Prostate gland (tissue), 2 donors: ENCODE data around the gene COLQ. TPM values are rescaled to one million over a fixed set of nuclear protein-coding genes. Genes with fewer than 3 reads are reported as not detected.

ENCODE experiments used
- DNase-seq: peaks from one replicate; pipeline ENCODE4 v3.0.0-alpha.2; 2019; ENCODE audit warnings: low spot score
- H3K27ac ChIP-seq, 2 donors: fragments of 200-600 bp; sonication (generic); 2 replicates each; pipeline ENCODE4 v1.5.1; 2017 to 2019
- H3K27me3 ChIP-seq: fragments of 200-600 bp; sonication (generic); replicated peaks from 2 replicates; pipeline ENCODE4 v1.5.1; 2019; ENCODE audit not compliant: insufficient read depth
- H3K36me3 ChIP-seq, 2 donors: fragments of 200-600 bp; sonication (generic); 1 replicate in 1 of 2; 2 replicates in 1 of 2; pipeline versions ENCODE4 v1.5.1 to v1.8.1; 2017 to 2019
- H3K4me1 ChIP-seq: fragments of 200-600 bp; sonication (generic); replicated peaks from 2 replicates; pipeline ENCODE4 v1.5.1; 2019
- H3K4me3 ChIP-seq, 2 donors: fragments of 200-600 bp; sonication (generic); 2 replicates each; pipeline ENCODE4 v1.5.1; 2017 to 2019
- H3K9me3 ChIP-seq: fragments of 200-600 bp; sonication (generic); 2 replicates; pipeline ENCODE4 v1.5.1; 2017
- POLR2A ChIP-seq: fragments of 450-650 bp; IDR thresholded peaks from one replicate; pipeline ENCODE4 v1.6.1; 2016; ENCODE audit warnings: antibody characterized with exemption, mild to moderate bottlenecking
- POLR2AphosphoS5 ChIP-seq: sonication (generic); formaldehyde crosslinking; IDR thresholded peaks from one replicate; pipeline ENCODE4 v1.6.1; 2017; ENCODE audit warnings: antibody characterized with exemption
- WGBS: methylation state at CpG from one replicate; pipeline ENCODE4 v1.1.5; 2018; 5-methylcytosine and 5-hydroxymethylcytosine counted together
- intact Hi-C: fragments of 100-400 bp; cut with DNase I; formaldehyde crosslinking; loops from one replicate; pipeline ENCODE4 v1.14.2; 2022
- total RNA-seq, 2 donors: library from RNA; depleted of rRNA; stranded (reverse); fragments of >200 nt; gene quantifications; one replicate each; pipeline ENCODE4 v1.1.0, GENCODE V29; 2016
- TF ChIP-seq, protein P1 (sequence below), 4 experiments: fragments of 200-600 bp in 2 of 4; fragments of 450-650 bp in 2 of 4; sonication (generic) in 2 of 4; IDR thresholded peaks; 1 replicate in 3 of 4; 2 replicates in 1 of 4; pipeline ENCODE4 v1.5.1; 2016 to 2019; ENCODE audit warnings: antibody characterized with exemption in 4 of 4, mild to moderate bottlenecking in 2 of 4, moderate library complexity in 2 of 4

COLQ gene
- total RNA-seq, 2 donors from 2014 or later: 0.87 to 3.9 TPM

DNA sequence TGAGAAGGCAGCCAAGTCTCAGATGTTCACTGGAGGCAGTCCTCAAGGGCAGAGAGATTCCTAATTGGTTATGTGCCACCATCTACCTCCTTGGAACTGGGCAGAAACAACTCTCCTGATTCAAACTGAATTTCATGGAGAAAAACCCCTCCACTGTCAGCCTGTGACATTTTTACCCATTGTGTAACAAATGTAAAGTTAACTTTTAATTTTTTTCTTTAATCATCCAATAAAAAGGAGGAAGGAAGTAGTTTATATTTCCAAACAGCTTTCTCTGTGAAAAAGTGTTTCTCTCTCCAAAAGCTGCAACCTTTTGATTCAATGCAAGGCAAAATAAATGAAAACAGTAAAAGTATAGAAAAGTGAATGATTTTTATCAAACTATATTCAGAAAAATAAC lies 510 bp upstream of the COLQ start:
- H3K27me3 ChIP-seq: no peaks in the 10 kb centered on the region
- TF ChIP-seq POLR2AphosphoS5: no peak
- TF ChIP-seq, protein P1, sequence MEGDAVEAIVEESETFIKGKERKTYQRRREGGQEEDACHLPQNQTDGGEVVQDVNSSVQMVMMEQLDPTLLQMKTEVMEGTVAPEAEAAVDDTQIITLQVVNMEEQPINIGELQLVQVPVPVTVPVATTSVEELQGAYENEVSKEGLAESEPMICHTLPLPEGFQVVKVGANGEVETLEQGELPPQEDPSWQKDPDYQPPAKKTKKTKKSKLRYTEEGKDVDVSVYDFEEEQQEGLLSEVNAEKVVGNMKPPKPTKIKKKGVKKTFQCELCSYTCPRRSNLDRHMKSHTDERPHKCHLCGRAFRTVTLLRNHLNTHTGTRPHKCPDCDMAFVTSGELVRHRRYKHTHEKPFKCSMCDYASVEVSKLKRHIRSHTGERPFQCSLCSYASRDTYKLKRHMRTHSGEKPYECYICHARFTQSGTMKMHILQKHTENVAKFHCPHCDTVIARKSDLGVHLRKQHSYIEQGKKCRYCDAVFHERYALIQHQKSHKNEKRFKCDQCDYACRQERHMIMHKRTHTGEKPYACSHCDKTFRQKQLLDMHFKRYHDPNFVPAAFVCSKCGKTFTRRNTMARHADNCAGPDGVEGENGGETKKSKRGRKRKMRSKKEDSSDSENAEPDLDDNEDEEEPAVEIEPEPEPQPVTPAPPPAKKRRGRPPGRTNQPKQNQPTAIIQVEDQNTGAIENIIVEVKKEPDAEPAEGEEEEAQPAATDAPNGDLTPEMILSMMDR (IDR thresholded peaks at IDR 0.05): no peak
- no peak for TF ChIP-seq POLR2A
- no peak overlapping the region for H3K4me3 ChIP-seq
- no peaks in the 10 kb centered on the region for H3K9me3 ChIP-seq
- no peaks in the 10 kb centered on the region for H3K4me1 ChIP-seq
- H3K27ac ChIP-seq: no peak overlapping the region
- intact Hi-C loops: no loop called here
- no peak for DNase-seq
- no peaks in the 10 kb centered on the region for H3K36me3 ChIP-seq

DNA sequence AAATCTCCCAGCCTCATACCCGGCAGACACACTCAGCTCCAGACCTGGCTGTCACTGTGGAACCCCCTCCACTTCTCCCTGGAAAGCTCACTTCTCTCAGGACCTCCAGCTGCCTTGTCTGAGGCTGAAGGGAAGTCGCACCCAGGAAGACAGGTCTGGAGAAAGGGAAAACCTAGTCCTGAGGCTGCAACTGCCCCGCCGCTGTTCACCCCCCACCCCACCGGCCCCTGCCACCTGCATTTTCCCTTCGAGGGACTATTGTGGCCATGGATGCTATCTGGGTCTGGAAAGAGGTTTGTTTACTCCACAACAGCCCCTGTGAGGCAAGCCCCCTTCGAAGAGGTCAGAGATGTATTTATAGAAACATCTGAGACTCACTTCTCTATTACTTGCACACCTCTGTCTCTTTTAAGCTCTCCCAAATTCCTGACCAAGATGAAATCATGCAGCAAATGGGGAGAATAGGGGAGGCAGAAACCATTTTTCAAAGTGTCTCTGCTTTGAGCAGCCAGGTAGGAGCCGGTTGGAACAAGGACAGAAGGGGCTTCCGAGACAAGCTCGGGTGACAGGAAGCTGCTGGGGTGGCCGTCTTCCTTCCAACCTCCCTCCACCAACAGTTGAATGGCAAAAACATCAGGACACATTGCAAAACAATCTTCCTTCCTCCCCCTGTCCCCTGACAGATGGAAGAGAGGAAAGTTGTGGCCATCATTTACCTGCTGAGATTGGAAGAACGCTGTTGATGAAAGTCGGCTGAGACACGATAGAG lies 518 bp downstream of the COLQ start:
- Histone ChIP-seq H3K27ac (no peak overlapping the region), H3K4me3 (no peak overlapping the region), H3K9me3 (no peaks in the 10 kb centered on the region), H3K4me1 (no peaks in the 10 kb centered on the region), H3K27me3 (no peaks in the 10 kb centered on the region), H3K36me3 (no peaks in the 10 kb centered on the region)
- 46% methylated on average over 14 of the region's 14 CpGs for WGBS
- intact Hi-C loops: loop anchor here (2.0 kb wide), 1 partner anchor 24 kb away; no protein-coding TSS in a partner anchor
- TF ChIP-seq POLR2A (no peak), POLR2AphosphoS5 (no peak)
- TF ChIP-seq, protein P1 (IDR thresholded peaks at IDR 0.05): no peak
- DNase-seq: no peak

DNA sequence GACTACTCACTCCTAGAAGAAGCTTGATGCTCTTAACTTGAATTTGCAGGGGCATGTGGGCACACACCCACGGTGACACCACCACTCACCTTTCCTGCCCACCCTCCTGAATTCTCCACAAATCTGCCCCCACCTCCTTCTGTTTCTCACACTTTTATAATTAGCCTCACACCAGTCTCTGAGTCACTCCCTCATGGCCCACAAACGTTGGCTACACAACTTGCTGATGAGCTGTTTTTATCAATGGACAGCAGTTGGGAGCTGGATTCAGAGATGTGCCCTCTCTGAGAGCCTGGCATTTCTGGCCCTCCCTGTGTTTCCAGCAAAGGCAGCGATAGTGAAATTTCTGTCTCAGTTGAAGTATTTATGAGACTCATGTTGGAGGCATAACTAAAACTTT lies 1.3 kb downstream of the COLQ start:
- H3K4me3 ChIP-seq: no peak overlapping the region
- WGBS: 56% methylated on average over 3 of the region's 3 CpGs
- H3K27me3 ChIP-seq: no peaks in the 10 kb centered on the region
- H3K27ac ChIP-seq: no peak overlapping the region
- TF ChIP-seq POLR2AphosphoS5 (no peak), POLR2A (no peak)
- TF ChIP-seq, protein P1 (IDR thresholded peaks at IDR 0.05): no peak
- no peaks in the 10 kb centered on the region for H3K36me3 ChIP-seq
- H3K9me3 ChIP-seq: no peaks in the 10 kb centered on the region
- no peaks in the 10 kb centered on the region for H3K4me1 ChIP-seq
- DNase-seq: no peak
- intact Hi-C loops: loop anchor here (2.0 kb wide), 1 partner anchor 23 kb away; no protein-coding TSS in a partner anchor

DNA sequence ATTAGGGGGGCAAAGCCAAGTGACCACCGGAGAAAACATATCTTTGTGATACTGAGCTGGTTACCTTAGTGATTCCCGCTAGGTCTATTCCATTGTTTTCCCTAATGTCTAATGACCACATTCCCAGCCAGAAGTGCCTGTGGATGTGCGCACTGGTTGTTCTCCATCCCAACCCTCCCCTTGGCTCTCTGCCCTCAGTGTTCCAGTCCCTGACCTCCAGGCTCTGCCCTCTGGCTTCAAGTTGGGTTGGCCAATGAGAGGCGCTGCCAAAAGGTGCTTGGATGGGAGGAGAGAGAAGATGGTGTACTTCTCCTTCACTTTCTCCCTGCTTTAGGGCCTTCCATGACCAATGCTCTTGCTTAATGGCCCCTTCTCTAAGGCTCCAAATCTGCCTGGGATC lies 2.4 kb downstream of the COLQ start:
- no peak for DNase-seq
- Histone ChIP-seq H3K4me3 (no peak overlapping the region), H3K4me1 (no peaks in the 10 kb centered on the region), H3K27me3 (no peaks in the 10 kb centered on the region), H3K36me3 (no peaks in the 10 kb centered on the region), H3K27ac (no peak overlapping the region), H3K9me3 (no peaks in the 10 kb centered on the region)
- intact Hi-C loops: no loop called here
- WGBS: 91% methylated on average over 4 of the region's 4 CpGs
- TF ChIP-seq, protein P1 (IDR thresholded peaks at IDR 0.05): no peak
- TF ChIP-seq POLR2AphosphoS5 (no peak), POLR2A (no peak)
